ENCODE data around the gene TMEM167B. TPM values are rescaled to one million over a fixed set of nuclear protein-coding genes. Genes with fewer than 3 reads are reported as not detected.
A peak's percentile ranks its signal among the peaks of the same experiment; 100 is the strongest.
"Not testable (repeated sequence)": the region's sequence is repeated elsewhere in the genome, so short reads cannot be mapped to it uniquely, and the experiment has no call there.

TMEM167B gene
- total and polyA plus RNA-seq, 2 donors from 2014 or later = 24.7 to 39.4 TPM

- Histone ChIP-seq H3K36me3 (ENCODE audit: control insufficient read depth in 2 of 3, insufficient read depth in 3 of 3, low read length in 3 of 3) (no peaks in the 10 kb centered on the region), H3K27ac (ENCODE audit: low read depth in 2 of 2, low read length in 2 of 2) (no peak overlapping the region), H3K27me3 (ENCODE audit: control insufficient read depth, insufficient read depth, low read length) (no peaks in the 10 kb centered on the region), H3K4me1 (ENCODE audit: control insufficient read depth in 2 of 3, insufficient read depth in 2 of 3, low read depth in 1 of 3, low read length in 3 of 3) (peaks cover 0 to 25% (median 0%) of the 10 kb centered on the region in 3 donors), H3K9ac (ENCODE audit: low read length in 3 of 3) (no peak overlapping the region), H3K9me3 (ENCODE audit: control insufficient read depth in 2 of 3, insufficient read depth in 1 of 3, low read length in 3 of 3) (no peaks in the 10 kb centered on the region), H3K4me3 (ENCODE audit: low read length in 3 of 3) (no peak overlapping the region)
- TF ChIP-seq CTCF (IDR thresholded peaks at IDR 0.05; ENCODE audit: borderline replicate concordance, extremely low read depth, insufficient read depth) = no peak
- FAIRE-seq (no peak), DNase-seq (no peak)
- intact Hi-C loops (cut with DNase I) = no loop called here
Measured at GRCh38 chr1:109137958-109138357, 47.4 kb downstream of the TMEM167B start.

GRCh38 chr1:109138358-109138757 lies 47.8 kb downstream of the TMEM167B start:
- Histone ChIP-seq H3K27ac (ENCODE audit: low read depth in 2 of 2, low read length in 2 of 2) (no peak overlapping the region), H3K9me3 (ENCODE audit: control insufficient read depth in 2 of 3, insufficient read depth in 1 of 3, low read length in 3 of 3) (no peaks in the 10 kb centered on the region), H3K27me3 (ENCODE audit: control insufficient read depth, insufficient read depth, low read length) (no peaks in the 10 kb centered on the region), H3K36me3 (ENCODE audit: control insufficient read depth in 2 of 3, insufficient read depth in 3 of 3, low read length in 3 of 3) (no peaks in the 10 kb centered on the region), H3K4me3 (ENCODE audit: low read length in 3 of 3) (no peak overlapping the region), H3K9ac (ENCODE audit: low read length in 3 of 3) (no peak overlapping the region), H3K4me1 (ENCODE audit: control insufficient read depth in 2 of 3, insufficient read depth in 2 of 3, low read depth in 1 of 3, low read length in 3 of 3) (peaks cover 0 to 25% (median 0%) of the 10 kb centered on the region in 3 donors)
- no peak for DNase-seq
- intact Hi-C loops (cut with DNase I) = no loop called here
- FAIRE-seq = no peak
- TF ChIP-seq CTCF (IDR thresholded peaks at IDR 0.05; ENCODE audit: borderline replicate concordance, extremely low read depth, insufficient read depth) = no peak

GRCh38 chr1:109140392-109140791 lies 49.8 kb downstream of the TMEM167B start:
- TF ChIP-seq CTCF (IDR thresholded peaks at IDR 0.05; ENCODE audit: borderline replicate concordance, extremely low read depth, insufficient read depth) = no peak
- H3K9ac ChIP-seq (ENCODE audit: low read length in 3 of 3) = no peak overlapping the region
- intact Hi-C loops (cut with DNase I) = no loop called here
- no peak overlapping the region for H3K4me3 ChIP-seq (ENCODE audit: low read length in 3 of 3)
- FAIRE-seq = no peak
- no peaks in the 10 kb centered on the region for H3K9me3 ChIP-seq (ENCODE audit: control insufficient read depth in 2 of 3, insufficient read depth in 1 of 3, low read length in 3 of 3)
- H3K4me1 ChIP-seq (ENCODE audit: control insufficient read depth in 2 of 3, insufficient read depth in 2 of 3, low read depth in 1 of 3, low read length in 3 of 3) = peaks cover 0 to 10% (median 0%) of the 10 kb centered on the region in 3 donors
- no peaks in the 10 kb centered on the region for H3K36me3 ChIP-seq (ENCODE audit: control insufficient read depth in 2 of 3, insufficient read depth in 3 of 3, low read length in 3 of 3)
- no peaks in the 10 kb centered on the region for H3K27me3 ChIP-seq (ENCODE audit: control insufficient read depth, insufficient read depth, low read length)
- no peak for DNase-seq
- H3K27ac ChIP-seq (ENCODE audit: low read depth in 2 of 2, low read length in 2 of 2) = no peak overlapping the region

GRCh38 chr1:109142260-109142659 lies 51.7 kb downstream of the TMEM167B start:
- no peaks in the 10 kb centered on the region for H3K4me1 ChIP-seq (ENCODE audit: control insufficient read depth in 2 of 3, insufficient read depth in 2 of 3, low read depth in 1 of 3, low read length in 3 of 3)
- intact Hi-C loops (cut with DNase I) = no loop called here
- FAIRE-seq (no peak), DNase-seq (peak in 2 of 5 donors; percentile 31 to 37)
- H3K36me3 ChIP-seq (ENCODE audit: control insufficient read depth in 2 of 3, insufficient read depth in 3 of 3, low read length in 3 of 3) = no peaks in the 10 kb centered on the region
- H3K27me3 ChIP-seq (ENCODE audit: control insufficient read depth, insufficient read depth, low read length) = no peaks in the 10 kb centered on the region
- no peak for TF ChIP-seq CTCF (IDR thresholded peaks at IDR 0.05; ENCODE audit: borderline replicate concordance, extremely low read depth, insufficient read depth)
- H3K9me3 ChIP-seq (ENCODE audit: control insufficient read depth in 2 of 3, insufficient read depth in 1 of 3, low read length in 3 of 3) = no peaks in the 10 kb centered on the region
- no peak overlapping the region for H3K27ac ChIP-seq (ENCODE audit: low read depth in 2 of 2, low read length in 2 of 2)
- H3K4me3 ChIP-seq (ENCODE audit: low read length in 3 of 3) = no peak overlapping the region
- H3K9ac ChIP-seq (ENCODE audit: low read length in 3 of 3) = no peak overlapping the region

GRCh38 chr1:109142725-109143124 lies 52.2 kb downstream of the TMEM167B start:
- H3K9me3 ChIP-seq (ENCODE audit: control insufficient read depth in 2 of 3, insufficient read depth in 1 of 3, low read length in 3 of 3); H3K36me3 ChIP-seq (ENCODE audit: control insufficient read depth in 2 of 3, insufficient read depth in 3 of 3, low read length in 3 of 3); DNase-seq; H3K4me1 ChIP-seq (ENCODE audit: control insufficient read depth in 2 of 3, insufficient read depth in 2 of 3, low read depth in 1 of 3, low read length in 3 of 3); H3K9ac ChIP-seq (ENCODE audit: low read length in 3 of 3); FAIRE-seq; H3K4me3 ChIP-seq (ENCODE audit: low read length in 3 of 3); intact Hi-C loops (cut with DNase I); H3K27ac ChIP-seq (ENCODE audit: low read depth in 2 of 2, low read length in 2 of 2); H3K27me3 ChIP-seq (ENCODE audit: control insufficient read depth, insufficient read depth, low read length): not testable (repeated sequence)

Data from kidney (tissue), 14 donors.